Body of pancreas (tissue), 4 donors: ENCODE data around the gene NLRP5.
"Not testable (repeated sequence)": the region's sequence is repeated elsewhere in the genome, so short reads cannot be mapped to it uniquely, and the experiment has no call there.

ENCODE experiments used
- POLR2A ChIP-seq, 3 donors: fragments of 450-650 bp; IDR thresholded peaks; one replicate each; pipeline ENCODE4 v1.6.1; 2016; ENCODE audit warnings: antibody characterized with exemption in 3 of 3, mild to moderate bottlenecking in 2 of 3
- TF ChIP-seq, protein P1 (sequence below), 7 experiments: fragments of 450-650 bp in 4 of 7; fragments of 200-600 bp in 3 of 7; sonication (generic) in 3 of 7; IDR thresholded peaks; one replicate each; pipeline ENCODE4 v1.5.1; 2016 to 2019; ENCODE audit warnings: antibody characterized with exemption in 7 of 7

DNA sequence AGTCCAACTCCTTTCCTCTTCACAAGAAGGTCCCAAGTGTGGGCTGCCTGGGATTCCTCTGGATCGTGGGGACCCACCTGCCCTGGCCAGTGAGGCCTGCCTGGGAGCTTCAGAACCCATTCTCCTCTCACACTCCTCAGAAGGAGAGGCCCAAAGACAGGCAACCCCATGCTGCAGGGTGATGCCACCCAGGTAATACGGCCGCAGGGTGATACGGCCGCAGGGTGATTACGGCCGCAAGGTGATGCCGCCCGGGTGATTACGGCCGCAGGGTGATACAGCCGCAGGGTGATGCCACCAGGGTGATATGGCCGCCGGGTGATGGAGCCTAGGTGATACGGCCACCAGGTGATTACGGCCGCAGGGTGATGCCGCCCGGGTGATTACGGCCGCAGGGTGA, 111.7 kb downstream of the NLRP5 start:
- TF ChIP-seq, protein P1, sequence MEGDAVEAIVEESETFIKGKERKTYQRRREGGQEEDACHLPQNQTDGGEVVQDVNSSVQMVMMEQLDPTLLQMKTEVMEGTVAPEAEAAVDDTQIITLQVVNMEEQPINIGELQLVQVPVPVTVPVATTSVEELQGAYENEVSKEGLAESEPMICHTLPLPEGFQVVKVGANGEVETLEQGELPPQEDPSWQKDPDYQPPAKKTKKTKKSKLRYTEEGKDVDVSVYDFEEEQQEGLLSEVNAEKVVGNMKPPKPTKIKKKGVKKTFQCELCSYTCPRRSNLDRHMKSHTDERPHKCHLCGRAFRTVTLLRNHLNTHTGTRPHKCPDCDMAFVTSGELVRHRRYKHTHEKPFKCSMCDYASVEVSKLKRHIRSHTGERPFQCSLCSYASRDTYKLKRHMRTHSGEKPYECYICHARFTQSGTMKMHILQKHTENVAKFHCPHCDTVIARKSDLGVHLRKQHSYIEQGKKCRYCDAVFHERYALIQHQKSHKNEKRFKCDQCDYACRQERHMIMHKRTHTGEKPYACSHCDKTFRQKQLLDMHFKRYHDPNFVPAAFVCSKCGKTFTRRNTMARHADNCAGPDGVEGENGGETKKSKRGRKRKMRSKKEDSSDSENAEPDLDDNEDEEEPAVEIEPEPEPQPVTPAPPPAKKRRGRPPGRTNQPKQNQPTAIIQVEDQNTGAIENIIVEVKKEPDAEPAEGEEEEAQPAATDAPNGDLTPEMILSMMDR (IDR thresholded peaks at IDR 0.05) = not testable (repeated sequence)
- not testable (repeated sequence) for TF ChIP-seq POLR2A (IDR thresholded peaks at IDR 0.05)
